GM12892 (cell line): ENCODE results near the gene FEV.
"Not testable (repeated sequence)": the region's sequence is repeated elsewhere in the genome, so short reads cannot be mapped to it uniquely, and the experiment has no call there.

ENCODE experiments used
- POLR2A ChIP-seq: IDR thresholded peaks from 2 replicates; pipeline ENCODE4 v1.6.1; 2011; ENCODE audit warnings: low read depth, low read length, control low read depth
- TAF1 ChIP-seq: IDR thresholded peaks from 2 replicates; pipeline ENCODE4 v1.6.1; 2011; ENCODE audit warnings: low read depth, mild to moderate bottlenecking, control low read depth, low read length, borderline replicate concordance

DNA sequence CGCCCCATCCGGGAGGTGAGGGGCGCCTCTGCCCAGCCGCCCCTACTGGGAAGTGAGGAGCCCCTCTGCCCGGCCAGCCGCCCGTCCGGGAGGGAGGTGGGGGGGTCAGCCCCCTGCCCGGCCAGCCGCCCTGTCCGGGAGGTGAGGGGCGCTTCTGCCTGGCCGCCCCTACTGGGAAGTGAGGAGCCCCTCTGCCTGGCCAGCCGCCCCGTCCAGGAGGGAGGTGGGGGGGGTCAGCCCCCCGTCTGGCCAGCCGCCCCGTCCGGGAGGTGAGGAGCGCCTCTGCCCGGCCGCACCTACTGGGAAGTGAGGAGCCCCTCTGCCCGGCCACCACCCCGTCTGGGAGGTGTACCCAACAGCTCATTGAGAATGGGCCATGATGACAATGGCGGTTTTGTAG, 53.2 kb downstream of the FEV start:
- TF ChIP-seq POLR2A, TAF1: not testable (repeated sequence)
